NCI-H1436 treated with DMSO at 0.1 percent for 48 hours (cell line): ENCODE data around the gene CCDC146.
"Not testable (repeated sequence)": the region's sequence is repeated elsewhere in the genome, so short reads cannot be mapped to it uniquely, and the experiment has no call there.

ENCODE experiments used
- DNase-seq: peaks from one replicate; lab custom pipeline; 2025; lab: John Stamatoyannopoulos, UW

CCDC146 gene

DNA sequence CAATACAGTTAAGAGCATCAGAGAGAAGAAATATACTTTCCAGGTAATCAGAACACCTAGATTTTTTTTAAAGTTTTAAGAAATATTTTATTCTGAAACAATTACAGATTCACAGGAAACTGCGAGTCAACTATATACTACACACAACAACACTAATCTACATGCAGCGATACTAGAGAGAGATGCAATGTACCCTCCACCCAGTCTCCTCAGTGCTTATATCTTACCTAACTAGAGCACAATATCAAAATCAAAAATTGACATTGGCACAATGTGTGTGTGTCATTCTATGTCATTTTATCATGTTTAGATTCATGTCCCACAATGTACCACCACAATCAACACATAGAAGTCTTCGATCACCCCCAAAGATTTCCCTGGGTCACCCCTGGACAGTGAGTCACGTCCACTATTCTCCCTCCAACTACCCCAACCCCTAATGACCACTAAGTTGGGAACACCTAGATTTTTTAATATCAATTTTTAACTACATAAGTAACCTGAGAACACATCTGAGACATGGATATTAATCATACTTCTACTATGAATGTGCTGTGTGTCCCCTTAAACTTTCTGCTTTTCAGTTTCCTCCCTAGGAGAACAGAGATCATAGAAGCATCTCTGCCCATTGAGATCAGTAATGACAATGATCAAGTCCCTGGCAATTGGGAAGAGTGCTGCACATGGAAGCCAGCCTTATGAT lies 207.2 kb downstream of the CCDC146 start:
- DNase-seq, result no peak

DNA sequence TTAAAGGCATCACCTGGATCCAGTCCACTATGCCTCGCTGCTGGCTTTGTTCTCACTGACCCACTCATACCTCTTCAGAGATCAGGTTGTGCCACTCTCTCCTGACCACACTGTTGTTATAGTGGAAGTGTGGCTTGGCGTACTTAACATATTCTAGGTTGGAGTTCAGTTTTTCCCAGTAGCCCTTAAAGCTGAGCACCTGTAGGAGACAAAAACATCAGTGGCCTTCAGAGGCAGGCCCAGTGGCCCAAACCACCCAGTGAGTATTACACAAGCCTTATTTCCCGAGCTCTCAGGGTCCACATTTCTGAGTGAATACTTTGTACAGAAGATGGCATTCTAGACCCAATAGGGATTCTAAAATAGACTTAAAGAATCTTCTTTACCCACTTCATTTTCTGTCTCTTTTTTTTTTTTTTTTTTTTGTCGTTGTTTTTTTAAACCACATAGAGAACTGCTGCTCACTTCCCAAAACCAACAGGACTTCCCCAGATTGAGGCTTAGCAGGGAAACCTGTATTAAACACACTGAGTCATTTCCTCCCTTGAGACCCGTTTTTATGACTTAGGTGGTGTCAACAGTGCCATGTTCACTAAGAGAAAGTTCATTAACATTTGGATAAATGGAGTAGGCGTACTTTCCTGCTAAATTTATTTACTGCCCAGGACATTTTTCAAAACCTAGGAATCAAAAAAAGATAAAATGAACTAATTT lies 207.9 kb downstream of the CCDC146 start:
- no peak for DNase-seq

DNA sequence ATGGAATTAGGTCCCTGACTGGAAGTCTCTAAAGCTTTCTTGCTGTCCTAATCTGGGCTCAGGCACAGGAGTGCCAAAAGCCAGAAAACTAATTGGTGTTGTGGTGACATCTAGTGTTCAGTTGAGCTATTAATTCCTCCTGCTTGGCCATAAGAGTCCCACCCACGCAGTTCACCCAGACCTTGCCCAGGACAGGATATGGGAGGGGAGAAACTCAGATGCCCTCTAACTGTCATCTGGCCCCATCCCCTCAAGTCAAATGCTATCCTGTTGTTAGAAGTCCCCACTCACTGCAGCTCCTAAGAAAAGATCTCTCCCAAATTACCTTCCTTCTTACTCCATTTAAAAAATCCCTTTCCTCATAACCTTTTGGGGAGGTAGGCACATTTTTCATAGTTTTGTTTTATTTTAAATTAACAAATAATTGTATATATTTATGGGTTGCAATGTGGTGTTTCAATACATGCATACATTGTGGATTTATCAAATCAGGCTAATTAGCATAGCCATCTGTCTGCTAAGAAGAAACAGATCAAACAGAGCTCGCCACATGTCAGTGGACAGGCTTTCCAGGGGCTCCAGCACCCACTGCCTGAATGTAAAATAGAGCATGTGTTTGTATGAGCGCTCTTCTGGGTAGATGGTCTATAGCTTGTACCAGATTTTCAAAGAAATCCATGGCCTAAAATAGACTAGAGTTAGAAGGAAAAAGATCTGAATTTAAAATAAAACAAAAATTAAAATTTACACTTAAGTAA lies 209.7 kb downstream of the CCDC146 start:
- peak; percentile 41 for DNase-seq

DNA sequence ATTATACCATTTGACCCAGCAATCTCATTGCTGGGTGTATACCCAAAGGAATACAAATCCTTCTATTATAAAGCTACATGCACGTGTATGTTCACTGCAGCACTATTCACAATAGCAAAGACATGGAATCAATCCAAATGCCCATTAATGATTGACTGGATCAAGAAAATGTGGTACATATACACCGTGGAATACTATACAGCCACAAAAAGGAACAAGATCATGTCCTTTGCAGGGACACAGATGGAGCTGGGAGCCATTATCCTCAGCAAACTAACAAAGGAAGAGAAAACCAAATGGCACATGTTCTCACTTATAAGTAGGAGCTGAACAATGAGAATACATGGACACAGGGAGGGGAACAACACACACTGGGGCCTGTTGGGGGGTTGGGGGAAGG lies 211.6 kb downstream of the CCDC146 start:
- DNase-seq, result not testable (repeated sequence)

DNA sequence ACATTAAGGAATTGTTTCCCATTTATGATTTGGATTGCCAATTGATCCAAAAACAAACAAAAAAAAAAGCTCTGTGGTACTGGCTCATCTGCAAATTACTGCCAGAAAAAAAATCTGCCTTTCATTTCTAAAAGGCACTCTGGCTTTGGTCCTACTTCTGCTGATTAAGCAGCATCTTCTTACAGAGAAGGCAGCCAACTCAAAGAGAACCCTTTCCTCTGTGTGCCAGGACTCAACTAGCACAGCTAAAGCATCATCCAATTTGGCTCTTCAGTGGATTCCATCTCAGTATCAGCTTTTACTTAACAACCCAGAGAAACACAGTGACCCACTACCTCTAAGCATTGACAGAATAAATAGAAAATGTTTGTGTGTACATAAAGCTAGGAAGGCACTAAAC lies 213.2 kb downstream of the CCDC146 start:
- DNase-seq, result no peak

DNA sequence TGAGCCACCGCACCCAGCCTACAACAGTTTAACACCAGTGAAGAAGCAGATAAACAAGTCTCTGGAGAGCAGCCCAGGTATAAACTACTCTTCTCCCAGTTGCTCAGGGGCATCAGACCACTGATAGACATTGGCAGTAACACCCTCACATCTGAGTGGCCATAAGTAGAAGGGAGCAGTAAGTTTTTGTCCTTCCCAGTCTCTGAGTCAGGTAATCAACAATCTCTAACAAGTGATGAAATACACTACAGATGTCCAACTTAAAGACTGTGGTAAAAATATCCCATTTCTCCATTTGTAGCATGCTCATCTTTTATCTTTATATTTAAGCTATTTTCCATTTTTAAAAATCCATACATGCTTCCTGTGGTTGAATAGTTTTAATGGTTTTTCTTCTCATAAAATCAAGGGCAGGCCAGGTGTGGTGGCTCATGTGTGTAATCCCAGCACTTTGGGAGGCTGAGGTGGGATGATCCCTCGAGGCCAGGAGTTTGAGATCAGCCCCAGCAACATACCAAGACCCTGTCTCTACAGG lies 215.1 kb downstream of the CCDC146 start:
- no peak for DNase-seq

DNA sequence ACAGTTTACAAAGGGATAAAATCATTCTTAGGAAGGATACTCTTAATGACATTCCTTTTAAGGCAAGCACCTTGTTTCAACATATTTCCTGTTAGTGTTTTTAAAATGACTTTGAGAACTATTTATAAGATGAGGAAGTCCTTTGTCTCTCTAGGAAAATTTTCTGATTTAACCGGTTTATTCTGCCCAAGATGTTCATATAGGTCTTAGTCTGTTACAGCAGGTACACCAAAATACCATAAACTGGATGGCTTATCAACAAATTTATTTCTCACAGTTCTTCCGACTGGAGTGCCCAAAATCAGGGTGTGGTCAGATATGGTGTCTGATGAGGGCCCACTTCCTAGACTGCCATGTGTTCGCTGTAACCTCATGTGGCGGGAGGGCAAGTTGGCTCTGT lies 215.8 kb downstream of the CCDC146 start:
- no peak for DNase-seq

DNA sequence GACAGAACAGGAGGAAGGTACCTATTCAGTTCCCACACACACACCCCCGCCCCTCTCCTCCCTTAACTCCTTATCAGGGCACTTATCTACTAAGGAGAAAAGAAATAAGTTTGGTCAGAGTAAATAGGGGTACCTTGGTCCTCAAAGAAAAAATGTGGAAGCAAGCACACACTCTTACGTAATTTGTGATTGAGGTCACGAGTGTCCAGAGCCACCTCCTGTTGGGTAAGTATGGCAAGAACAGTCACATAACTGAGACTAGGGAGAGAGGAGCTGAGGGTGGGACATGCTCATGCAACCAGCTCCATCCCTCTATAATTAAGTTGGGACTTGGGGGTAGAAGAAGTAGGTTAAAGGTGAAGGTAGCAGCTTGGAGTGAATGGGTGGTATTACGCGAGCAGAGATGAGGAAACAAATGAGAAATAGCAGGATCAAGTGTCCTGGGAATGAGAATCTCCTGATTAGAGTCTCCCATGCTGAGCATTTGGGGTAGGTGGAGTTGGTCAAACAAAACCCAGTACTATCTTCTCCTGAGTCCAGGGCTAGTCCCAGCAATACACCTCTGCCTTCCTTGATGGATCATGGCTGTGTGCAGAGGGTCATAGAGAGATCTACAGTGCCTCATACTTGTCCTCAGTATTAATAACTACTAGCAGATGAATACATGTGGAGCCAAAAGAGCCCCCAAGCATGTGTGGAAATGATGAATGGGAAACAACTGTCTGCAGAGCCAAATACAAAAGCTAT lies 216.6 kb downstream of the CCDC146 start:
- no peak for DNase-seq

DNA sequence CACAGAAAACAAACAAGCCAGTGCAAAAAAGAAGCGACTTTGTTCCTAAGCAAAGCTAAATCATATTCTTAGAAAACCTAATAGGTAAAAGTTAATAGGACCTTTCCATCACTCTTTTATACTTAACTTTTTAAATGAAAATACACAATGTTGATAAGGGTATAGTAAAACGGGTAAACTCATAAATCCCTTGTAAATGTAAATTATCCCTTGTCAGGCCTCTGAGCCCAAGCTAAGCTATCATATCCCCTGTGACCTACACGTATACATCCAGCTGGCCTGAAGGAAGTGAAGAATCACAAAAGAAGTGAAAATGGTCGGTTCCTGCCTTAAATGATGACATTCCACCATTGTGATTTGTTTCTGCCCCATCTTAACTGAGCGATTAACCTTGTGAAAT lies 217.3 kb downstream of the CCDC146 start:
- DNase-seq, result no peak
